ENCODE measurements around the gene ZNF627.

Gene ZNF627

GRCh38 chr19:11597202-11598102, at the start of gene ZNF627 (continued):
- peak; percentile 47; the same call in 1 of the 2 replicates for TF ChIP-seq ZBTB11 (tag by site-specific recombination; conservative IDR thresholded peaks at IDR 0.05; ENCODE audit: low read depth)
- TF ChIP-seq ZBTB48 (tag by site-specific recombination; IDR thresholded peaks at IDR 0.05) = peak; percentile 81; the same call in 1 of the 2 replicates
- peak; percentile 89 for TF ChIP-seq KLF17 (tag by site-specific recombination; IDR thresholded peaks at IDR 0.05)
- TF ChIP-seq ZNF341 (tag by site-specific recombination; IDR thresholded peaks at IDR 0.05; ENCODE audit: low read depth) = peak; percentile 80
- no peak for TF ChIP-seq SCRT2 (tag by site-specific recombination; IDR thresholded peaks at IDR 0.05)
- TF ChIP-seq ZNF707 (tag by site-specific recombination; IDR thresholded peaks at IDR 0.05) = no peak
- 0 out of 2 replicates have a peak, but pooled peaks have one; percentile 37 for TF ChIP-seq ZNF645 (tag by site-specific recombination; IDR thresholded peaks at IDR 0.05)
- TF ChIP-seq ZSCAN4 (tag by site-specific recombination; IDR thresholded peaks at IDR 0.05) = 0 out of 2 replicates have a peak, but pooled peaks have one; percentile 29
- TF ChIP-seq KLF16 (tag by site-specific recombination; IDR thresholded peaks at IDR 0.05) = no peak; the same call in 1 of the 2 replicates
- no peak for TF ChIP-seq ZNF239 (tag by site-specific recombination; IDR thresholded peaks at IDR 0.05)
- TF ChIP-seq CTCF (tag by site-specific recombination; IDR thresholded peaks at IDR 0.05) = peak; percentile 86
- TF ChIP-seq ZNF623 (tag by site-specific recombination; IDR thresholded peaks at IDR 0.05) = no peak
- TF ChIP-seq ZFP69B (tag by site-specific recombination; IDR thresholded peaks at IDR 0.05) = peak; percentile 51; the same call in 1 of the 2 replicates
- TF ChIP-seq ZBTB44 (tag by site-specific recombination; IDR thresholded peaks at IDR 0.05) = no peak
- peak; percentile 52 for TF ChIP-seq KLF9 (tag by site-specific recombination; IDR thresholded peaks at IDR 0.05; ENCODE audit: low read depth)
- no peak for TF ChIP-seq ZNF548 (tag by site-specific recombination; IDR thresholded peaks at IDR 0.05)
- TF ChIP-seq HOXC10 (CRISPR knock-in tag; IDR thresholded peaks at IDR 0.05) = no peak
- TF ChIP-seq ZNF324 (tag by site-specific recombination; IDR thresholded peaks at IDR 0.05) = peak; percentile 87
- TF ChIP-seq ZNF302 (tag by site-specific recombination; IDR thresholded peaks at IDR 0.05; ENCODE audit: low read depth) = no peak
- peak; percentile 90 for TF ChIP-seq ZFP37 (tag by site-specific recombination; IDR thresholded peaks at IDR 0.05)
- no peak for TF ChIP-seq ZNF132 (tag by site-specific recombination; IDR thresholded peaks at IDR 0.05; ENCODE audit: borderline replicate concordance)
- peak; percentile 41; the same call in 1 of the 2 replicates for TF ChIP-seq ZIC2 (tag by site-specific recombination; IDR thresholded peaks at IDR 0.05)
- peak; percentile 73 for TF ChIP-seq ZNF843 (tag by site-specific recombination; IDR thresholded peaks at IDR 0.05)
- no peak for TF ChIP-seq ZNF354C (tag by site-specific recombination; IDR thresholded peaks at IDR 0.05; ENCODE audit: borderline replicate concordance, low read depth)
- TF ChIP-seq ZNF148 (tag by site-specific recombination; IDR thresholded peaks at IDR 0.05; ENCODE audit: borderline replicate concordance) = no peak
- no peak for TF ChIP-seq RBAK (tag by site-specific recombination; IDR thresholded peaks at IDR 0.05)
